ENCODE results near the gene CSK. TPM values are rescaled to one million over a fixed set of nuclear protein-coding genes. Genes with fewer than 3 reads are reported as not detected.

The CSK gene
- total and polyA plus RNA-seq, 2 experiments from 2014 or later = 13.6 to 27.5 TPM

GRCh38 chr15:74790080-74790916, 8.4 kb downstream of the CSK start:
- Mint-ChIP-seq H3K27me3 (ENCODE audit: insufficient read depth, low read depth, poor library complexity) (peaks cover 21% of the 10 kb centered on the region), H3K27ac (no peak overlapping the region), H3K36me3 (ENCODE audit: low read depth) (no peaks in the 10 kb centered on the region), H3K4me1 (peaks cover 31% of the 10 kb centered on the region), H3K4me3 (no peak overlapping the region), H3K9me3 (no peaks in the 10 kb centered on the region)
- Histone ChIP-seq H3K27ac (ENCODE audit: low read depth) (no peak overlapping the region), H3K36me3 (ENCODE audit: insufficient read depth) (no peaks in the 10 kb centered on the region), H3K4me3 (no peak overlapping the region), H4K20me1 (replicated peaks; ENCODE audit: insufficient read depth) (peaks cover 52% of the 10 kb centered on the region), H3K4me1 (ENCODE audit: insufficient read depth) (peaks cover 25% of the 10 kb centered on the region), H3K79me2 (replicated peaks; ENCODE audit: insufficient read depth) (peaks cover 16% of the 10 kb centered on the region), H3K4me2 (no peak overlapping the region), H3K27me3 (ENCODE audit: insufficient read depth) (no peaks in the 10 kb centered on the region), H3K9me2 (ENCODE audit: insufficient read depth) (no peaks in the 10 kb centered on the region), H2AFZ (no peak overlapping the region), H3F3A (replicated peaks; ENCODE audit: low read depth) (peaks cover 7% of the 10 kb centered on the region)
- no peak for ATAC-seq
- DNase-seq (ENCODE audit: low spot score) = no peak
- no peak for TF ChIP-seq CREB1 (CRISPR knock-in tag; IDR thresholded peaks at IDR 0.05; ENCODE audit: low read depth)
- no peak for TF ChIP-seq POLR2AphosphoS5 (IDR thresholded peaks at IDR 0.05; ENCODE audit: low read depth)
- TF ChIP-seq EZH2phosphoT487 (IDR thresholded peaks at IDR 0.05; ENCODE audit: unreplicated experiment) = no peak
- no peak for TF ChIP-seq EZH2 (IDR thresholded peaks at IDR 0.05; ENCODE audit: low read depth, unreplicated experiment)
- TF ChIP-seq STAT1 (IDR thresholded peaks at IDR 0.05; ENCODE audit: unreplicated experiment) = no peak
- TF ChIP-seq CTCF (conservative IDR thresholded peaks at IDR 0.05; ENCODE audit: low read depth in 2 of 2) = no peak
- TF ChIP-seq ZNF331 (CRISPR knock-in tag; IDR thresholded peaks at IDR 0.05; ENCODE audit: low read depth) = no peak
- TF ChIP-seq ETS1 (IDR thresholded peaks at IDR 0.05) = no peak
- TF ChIP-seq REST (IDR thresholded peaks at IDR 0.05; ENCODE audit: unreplicated experiment) = no peak
- no peak for TF ChIP-seq ZNF114 (CRISPR knock-in tag; IDR thresholded peaks at IDR 0.05)
- TF ChIP-seq, protein P1, sequence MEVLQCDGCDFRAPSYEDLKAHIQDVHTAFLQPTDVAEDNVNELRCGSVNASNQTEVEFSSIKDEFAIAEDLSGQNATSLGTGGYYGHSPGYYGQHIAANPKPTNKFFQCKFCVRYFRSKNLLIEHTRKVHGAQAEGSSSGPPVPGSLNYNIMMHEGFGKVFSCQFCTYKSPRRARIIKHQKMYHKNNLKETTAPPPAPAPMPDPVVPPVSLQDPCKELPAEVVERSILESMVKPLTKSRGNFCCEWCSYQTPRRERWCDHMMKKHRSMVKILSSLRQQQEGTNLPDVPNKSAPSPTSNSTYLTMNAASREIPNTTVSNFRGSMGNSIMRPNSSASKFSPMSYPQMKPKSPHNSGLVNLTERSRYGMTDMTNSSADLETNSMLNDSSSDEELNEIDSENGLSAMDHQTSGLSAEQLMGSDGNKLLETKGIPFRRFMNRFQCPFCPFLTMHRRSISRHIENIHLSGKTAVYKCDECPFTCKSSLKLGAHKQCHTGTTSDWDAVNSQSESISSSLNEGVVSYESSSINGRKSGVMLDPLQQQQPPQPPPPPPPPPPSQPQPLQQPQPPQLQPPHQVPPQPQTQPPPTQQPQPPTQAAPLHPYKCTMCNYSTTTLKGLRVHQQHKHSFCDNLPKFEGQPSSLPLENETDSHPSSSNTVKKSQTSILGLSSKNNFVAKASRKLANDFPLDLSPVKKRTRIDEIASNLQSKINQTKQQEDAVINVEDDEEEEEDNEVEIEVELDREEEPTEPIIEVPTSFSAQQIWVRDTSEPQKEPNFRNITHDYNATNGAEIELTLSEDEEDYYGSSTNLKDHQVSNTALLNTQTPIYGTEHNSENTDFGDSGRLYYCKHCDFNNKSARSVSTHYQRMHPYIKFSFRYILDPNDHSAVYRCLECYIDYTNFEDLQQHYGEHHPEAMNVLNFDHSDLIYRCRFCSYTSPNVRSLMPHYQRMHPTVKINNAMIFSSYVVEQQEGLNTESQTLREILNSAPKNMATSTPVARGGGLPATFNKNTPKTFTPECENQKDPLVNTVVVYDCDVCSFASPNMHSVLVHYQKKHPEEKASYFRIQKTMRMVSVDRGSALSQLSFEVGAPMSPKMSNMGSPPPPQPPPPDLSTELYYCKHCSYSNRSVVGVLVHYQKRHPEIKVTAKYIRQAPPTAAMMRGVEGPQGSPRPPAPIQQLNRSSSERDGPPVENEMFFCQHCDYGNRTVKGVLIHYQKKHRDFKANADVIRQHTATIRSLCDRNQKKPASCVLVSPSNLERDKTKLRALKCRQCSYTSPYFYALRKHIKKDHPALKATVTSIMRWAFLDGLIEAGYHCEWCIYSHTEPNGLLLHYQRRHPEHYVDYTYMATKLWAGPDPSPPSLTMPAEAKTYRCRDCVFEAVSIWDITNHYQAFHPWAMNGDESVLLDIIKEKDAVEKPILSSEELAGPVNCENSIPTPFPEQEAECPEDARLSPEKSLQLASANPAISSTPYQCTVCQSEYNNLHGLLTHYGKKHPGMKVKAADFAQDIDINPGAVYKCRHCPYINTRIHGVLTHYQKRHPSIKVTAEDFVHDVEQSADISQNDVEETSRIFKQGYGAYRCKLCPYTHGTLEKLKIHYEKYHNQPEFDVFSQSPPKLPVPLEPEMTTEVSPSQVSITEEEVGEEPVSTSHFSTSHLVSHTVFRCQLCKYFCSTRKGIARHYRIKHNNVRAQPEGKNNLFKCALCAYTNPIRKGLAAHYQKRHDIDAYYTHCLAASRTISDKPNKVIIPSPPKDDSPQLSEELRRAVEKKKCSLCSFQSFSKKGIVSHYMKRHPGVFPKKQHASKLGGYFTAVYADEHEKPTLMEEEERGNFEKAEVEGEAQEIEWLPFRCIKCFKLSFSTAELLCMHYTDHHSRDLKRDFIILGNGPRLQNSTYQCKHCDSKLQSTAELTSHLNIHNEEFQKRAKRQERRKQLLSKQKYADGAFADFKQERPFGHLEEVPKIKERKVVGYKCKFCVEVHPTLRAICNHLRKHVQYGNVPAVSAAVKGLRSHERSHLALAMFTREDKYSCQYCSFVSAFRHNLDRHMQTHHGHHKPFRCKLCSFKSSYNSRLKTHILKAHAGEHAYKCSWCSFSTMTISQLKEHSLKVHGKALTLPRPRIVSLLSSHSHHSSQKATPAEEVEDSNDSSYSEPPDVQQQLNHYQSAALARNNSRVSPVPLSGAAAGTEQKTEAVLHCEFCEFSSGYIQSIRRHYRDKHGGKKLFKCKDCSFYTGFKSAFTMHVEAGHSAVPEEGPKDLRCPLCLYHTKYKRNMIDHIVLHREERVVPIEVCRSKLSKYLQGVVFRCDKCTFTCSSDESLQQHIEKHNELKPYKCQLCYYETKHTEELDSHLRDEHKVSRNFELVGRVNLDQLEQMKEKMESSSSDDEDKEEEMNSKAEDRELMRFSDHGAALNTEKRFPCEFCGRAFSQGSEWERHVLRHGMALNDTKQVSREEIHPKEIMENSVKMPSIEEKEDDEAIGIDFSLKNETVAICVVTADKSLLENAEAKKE (CRISPR knock-in tag; IDR thresholded peaks at IDR 0.05) = no peak
- no peak for TF ChIP-seq NANOG (IDR thresholded peaks at IDR 0.05; ENCODE audit: borderline replicate concordance)
- TF ChIP-seq JUNB (IDR thresholded peaks at IDR 0.05; ENCODE audit: unreplicated experiment) = no peak

All from GM23338 (cell line).